Esophagus (tissue), 2 donors: ENCODE data around the gene FAT1. TPM values are rescaled to one million over a fixed set of nuclear protein-coding genes. Genes with fewer than 3 reads are reported as not detected.

Experiments used
- H3K27ac ChIP-seq, 2 donors: one replicate each; pipeline ENCODE4 v1.5.1; 2013; ENCODE audit warnings: low read depth in 2 of 2, mild to moderate bottlenecking in 2 of 2, inconsistent platforms in 1 of 2, low read length in 1 of 2, moderate library complexity in 1 of 2
- H3K27me3 ChIP-seq, 2 donors: one replicate each; pipeline ENCODE4 v1.6.1; 2013; ENCODE audit warnings: low read length in 2 of 2, control low read depth in 1 of 2, mild to moderate bottlenecking in 1 of 2; ENCODE audit not compliant: insufficient read depth in 2 of 2, control insufficient read depth in 1 of 2
- H3K36me3 ChIP-seq, 2 donors: one replicate each; pipeline ENCODE4 v1.6.1; 2013; ENCODE audit warnings: low read length in 1 of 2; ENCODE audit not compliant: control insufficient read depth in 2 of 2, insufficient read depth in 2 of 2
- H3K4me1 ChIP-seq, 2 donors: one replicate each; pipeline ENCODE4 v1.6.1; 2013; ENCODE audit warnings: low read length in 1 of 2; ENCODE audit not compliant: control insufficient read depth in 2 of 2, insufficient read depth in 2 of 2
- H3K4me3 ChIP-seq, 2 donors: one replicate each; pipeline ENCODE4 v1.5.1; 2013; ENCODE audit warnings: low read length in 2 of 2, mild to moderate bottlenecking in 2 of 2, low read depth in 1 of 2, moderate library complexity in 1 of 2
- H3K9me3 ChIP-seq, 2 donors: one replicate each; pipeline ENCODE4 v1.6.1; 2013; ENCODE audit warnings: mild to moderate bottlenecking in 2 of 2, low read depth in 1 of 2, low read length in 1 of 2, moderate library complexity in 1 of 2; ENCODE audit not compliant: control insufficient read depth in 2 of 2, insufficient read depth in 1 of 2
- WGBS, 2 donors: extraction: QIAGEN DNeasy Blood & Tissue Kit; methylation state at CpG; one replicate each; pipeline ENCODE4 v1.1.7; 2013; 5-methylcytosine and 5-hydroxymethylcytosine counted together
- polyA plus RNA-seq, 2 donors: library from polyadenylated mRNA; stranded (reverse); fragments of 200-250 nt; gene quantifications; one replicate each; pipeline ENCODE4 v1.2.3, GENCODE V29; 2013
- donor health status: healthy with polysubstance abuse.
- donor health status: Bipolar disorder and iron deficiency.

The FAT1 gene
- polyA plus RNA-seq, 2 donors: 11.5 to 21.0 TPM

GRCh38 chr4:186755550-186756519, 32.2 kb upstream of the FAT1 start:
- H3K36me3 ChIP-seq: no peaks in the 10 kb centered on the region
- H3K27me3 ChIP-seq: no peaks in the 10 kb centered on the region
- H3K27ac ChIP-seq: no peak overlapping the region
- 89 to 94% methylated on average over 8 of the region's 8 CpGs for WGBS, 2 donors
- no peak overlapping the region for H3K4me3 ChIP-seq
- H3K4me1 ChIP-seq: no peaks in the 10 kb centered on the region
- no peaks in the 10 kb centered on the region for H3K9me3 ChIP-seq

DNA sequence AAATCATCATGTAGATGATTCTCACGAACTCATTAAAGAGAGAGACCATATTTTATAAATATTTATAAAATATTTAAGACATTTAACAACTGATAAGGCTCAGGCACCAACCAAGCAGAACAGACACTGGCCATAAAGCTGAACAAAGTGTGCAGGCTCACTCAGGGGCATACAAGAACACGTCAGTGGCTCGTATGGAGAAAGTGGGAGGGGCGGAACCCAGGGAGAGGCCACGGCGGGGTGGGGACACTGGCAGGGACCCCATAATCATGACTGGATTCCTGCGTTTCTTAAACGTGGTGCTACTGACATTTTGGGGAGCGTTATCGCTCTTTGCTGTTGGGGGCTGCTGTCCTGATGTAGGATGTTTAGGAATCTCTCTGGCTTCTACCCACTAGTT, 31.3 kb upstream of the FAT1 start:
- Histone ChIP-seq H3K36me3 (no peaks in the 10 kb centered on the region), H3K27me3 (no peaks in the 10 kb centered on the region), H3K27ac (no peak overlapping the region), H3K9me3 (no peaks in the 10 kb centered on the region), H3K4me3 (no peak overlapping the region), H3K4me1 (no peaks in the 10 kb centered on the region)
- WGBS, 2 donors: 78 to 83% methylated on average over 10 of the region's 10 CpGs

DNA sequence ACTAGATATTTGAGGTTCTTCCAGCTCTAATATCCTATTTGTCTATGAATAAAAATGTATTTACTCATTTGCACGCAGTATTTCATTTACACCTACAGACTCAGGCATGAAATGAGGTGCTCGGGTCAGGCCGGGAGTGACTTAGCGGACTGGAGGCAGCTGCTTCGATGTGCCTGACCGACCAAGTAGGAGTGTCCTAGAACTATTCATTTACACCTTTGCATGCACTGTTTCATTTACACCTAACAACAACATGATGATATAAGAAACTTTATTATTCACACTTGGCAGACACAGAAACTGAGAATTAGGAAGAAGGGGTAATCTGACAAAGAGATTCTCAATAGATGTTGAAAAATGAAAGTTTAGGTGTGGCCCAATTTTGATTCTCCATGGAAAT, 28.7 kb upstream of the FAT1 start:
- H3K36me3 ChIP-seq: no peaks in the 10 kb centered on the region

DNA sequence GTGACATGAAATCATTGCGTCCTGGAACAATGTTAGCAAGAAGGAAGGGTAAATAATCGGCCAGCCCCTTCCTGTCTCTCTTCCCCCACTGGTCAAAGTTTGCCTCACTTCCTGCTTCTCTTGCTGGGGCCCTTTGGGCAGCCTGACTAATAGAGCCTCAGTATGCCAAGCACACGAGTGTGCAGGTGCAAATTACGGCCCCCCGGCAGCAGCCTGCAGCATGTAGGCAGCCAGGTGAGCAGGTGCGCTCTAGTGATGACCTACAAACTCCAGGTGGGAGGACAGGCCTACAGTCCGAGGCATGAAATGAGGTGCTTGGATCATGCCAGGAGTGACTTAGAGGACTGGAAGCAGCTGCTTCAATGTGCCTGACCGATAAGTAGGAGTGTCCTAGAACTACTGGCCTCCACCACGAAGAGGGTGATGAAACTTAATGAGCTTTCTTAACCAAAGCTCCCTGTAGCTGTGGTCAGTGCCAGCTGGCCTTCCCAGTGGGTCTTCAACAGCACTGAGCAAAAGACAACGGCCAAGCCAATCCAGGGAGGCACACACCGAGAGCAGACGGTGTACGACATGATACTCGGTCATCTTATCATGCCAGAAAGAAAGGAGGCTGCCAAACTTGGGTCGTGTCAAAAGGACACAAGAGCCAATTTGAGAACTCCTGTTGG, 26.1 kb upstream of the FAT1 start:
- Histone ChIP-seq H3K9me3 (no peaks in the 10 kb centered on the region), H3K27ac (no peak overlapping the region), H3K36me3 (no peaks in the 10 kb centered on the region), H3K27me3 (no peaks in the 10 kb centered on the region), H3K4me1 (no peaks in the 10 kb centered on the region), H3K4me3 (no peak overlapping the region)
- WGBS, 2 donors: 80 to 88% methylated on average over 15 of the region's 15 CpGs

More for the DNA sequence above, 28.7 kb upstream of the FAT1 start:
- WGBS, 2 donors: 86 to 91% methylated on average over 6 of the region's 6 CpGs
- H3K4me3 ChIP-seq: no peak overlapping the region
- H3K27ac ChIP-seq: no peak overlapping the region
- no peaks in the 10 kb centered on the region for H3K9me3 ChIP-seq
- H3K4me1 ChIP-seq: no peaks in the 10 kb centered on the region
- no peaks in the 10 kb centered on the region for H3K27me3 ChIP-seq

DNA sequence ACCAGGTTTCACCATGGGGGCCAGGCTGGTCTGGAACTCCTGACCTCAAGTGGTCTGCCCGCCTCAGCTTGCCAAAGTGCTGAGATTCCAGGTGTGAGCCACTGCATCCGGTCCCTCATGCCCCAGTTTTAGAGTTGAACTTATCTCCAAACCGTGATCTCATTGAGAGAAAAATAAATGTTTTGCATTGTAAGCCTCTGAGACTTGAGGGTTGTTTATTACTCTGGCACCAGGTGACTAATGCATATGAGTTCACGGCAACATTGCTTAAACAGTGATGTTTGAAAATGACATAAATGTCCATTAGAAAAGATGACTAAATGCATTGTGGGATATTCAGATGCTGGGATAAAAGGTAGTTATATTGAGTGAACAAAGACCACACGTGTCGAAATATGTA, 22.9 kb upstream of the FAT1 start:
- Histone ChIP-seq H3K27ac (no peak overlapping the region), H3K36me3 (no peaks in the 10 kb centered on the region), H3K4me3 (no peak overlapping the region), H3K27me3 (no peaks in the 10 kb centered on the region), H3K9me3 (no peaks in the 10 kb centered on the region), H3K4me1 (no peaks in the 10 kb centered on the region)
- 90 to 92% methylated on average over 6 of the region's 6 CpGs for WGBS, 2 donors

DNA sequence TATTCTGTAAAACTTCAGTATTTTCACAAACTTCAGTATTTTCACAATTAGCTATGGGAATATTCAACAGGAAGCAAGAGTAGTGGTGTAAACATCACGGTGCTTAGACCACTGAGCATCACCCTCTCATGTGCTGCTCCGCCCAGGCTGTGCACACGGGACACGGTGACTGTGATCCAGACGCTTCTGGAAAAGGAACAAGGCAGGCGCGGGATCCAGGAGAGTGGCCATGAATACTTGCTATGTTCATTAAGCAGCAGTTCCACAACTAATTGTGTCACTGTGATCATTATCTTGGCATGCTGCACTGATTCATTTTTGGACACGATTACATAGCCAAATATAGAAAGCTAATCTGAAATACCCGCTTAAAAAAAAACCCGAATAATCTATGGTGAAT, 19.6 kb upstream of the FAT1 start:
- no peaks in the 10 kb centered on the region for H3K4me1 ChIP-seq
- 75 to 76% methylated on average over 10 of the region's 10 CpGs for WGBS, 2 donors

GRCh38 chr4:186740822-186741221, 17.2 kb upstream of the FAT1 start:
- Histone ChIP-seq H3K4me1 (no peaks in the 10 kb centered on the region), H3K27ac (no peak overlapping the region)
- WGBS, 2 donors: 76 to 78% methylated on average over 6 of the region's 6 CpGs

More for the DNA sequence above, 19.6 kb upstream of the FAT1 start:
- Histone ChIP-seq H3K36me3 (no peaks in the 10 kb centered on the region), H3K9me3 (no peaks in the 10 kb centered on the region), H3K27me3 (no peaks in the 10 kb centered on the region), H3K4me3 (no peak overlapping the region), H3K27ac (no peak overlapping the region)

GRCh38 chr4:186739802-186740434, 16.3 kb upstream of the FAT1 start:
- no peak overlapping the region for H3K27ac ChIP-seq
- H3K4me3 ChIP-seq: no peak overlapping the region
- H3K27me3 ChIP-seq: no peaks in the 10 kb centered on the region
- H3K4me1 ChIP-seq: no peaks in the 10 kb centered on the region
- 76 to 78% methylated on average over 5 of the region's 5 CpGs for WGBS, 2 donors
- H3K36me3 ChIP-seq: no peaks in the 10 kb centered on the region
- H3K9me3 ChIP-seq: no peaks in the 10 kb centered on the region

More at GRCh38 chr4:186740822-186741221, 17.2 kb upstream of the FAT1 start:
- Histone ChIP-seq H3K9me3 (no peaks in the 10 kb centered on the region), H3K4me3 (no peak overlapping the region), H3K27me3 (no peaks in the 10 kb centered on the region), H3K36me3 (no peaks in the 10 kb centered on the region)

DNA sequence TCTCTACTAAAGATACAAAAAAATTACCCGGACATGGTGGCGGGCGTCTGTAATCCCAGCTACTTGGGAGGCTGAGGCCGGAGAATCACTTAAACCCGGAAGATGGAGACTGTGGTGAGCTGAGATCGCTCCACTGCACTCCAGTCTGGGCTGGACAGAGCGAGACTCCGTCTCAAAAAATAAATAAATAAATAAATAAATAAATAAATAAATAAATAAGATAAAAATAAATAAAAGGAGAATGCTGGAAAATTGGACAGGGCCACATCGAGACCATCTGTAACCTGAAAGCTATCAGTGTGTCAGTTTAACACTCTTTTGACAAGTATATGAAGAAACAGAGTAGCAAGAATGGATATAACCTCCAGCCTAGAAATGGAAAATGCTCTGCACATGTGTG, 15.7 kb upstream of the FAT1 start:
- no peaks in the 10 kb centered on the region for H3K4me1 ChIP-seq
- no peaks in the 10 kb centered on the region for H3K27me3 ChIP-seq
- H3K27ac ChIP-seq: no peak overlapping the region
- WGBS, 2 donors: 93 to 96% methylated on average over 9 of the region's 9 CpGs
- H3K4me3 ChIP-seq: no peak overlapping the region
- no peaks in the 10 kb centered on the region for H3K36me3 ChIP-seq
- H3K9me3 ChIP-seq: no peaks in the 10 kb centered on the region
